HUDEP-2 (cell line): Measurements from ENCODE around the gene AQP5.

Experiments used
- DNase-seq, 76 experiments: peaks; one replicate each; lab custom pipeline; 2025; ENCODE audit not compliant: unreplicated experiment in 76 of 76; lab: John Stamatoyannopoulos, UW

The AQP5 gene

GRCh38 chr12:49948866-49949845 is 12.5 kb upstream of the AQP5 start:
- peak in 1 of 76 experiments; percentile 23 for DNase-seq

- DNase-seq, result no peak
Measured at GRCh38 chr12:49949866-49950265, 11.8 kb upstream of the AQP5 start.

GRCh38 chr12:49950273-49951251 is 11.1 kb upstream of the AQP5 start, which contains the start of gene AQP2:
AQP2 (plus strand) TSS chr12:49950737; CDS start chr12:49950831, 94 bp downstream.
- DNase-seq, result no peak

GRCh38 chr12:49951411-49952240 is 10.0 kb upstream of the AQP5 start:
- no peak for DNase-seq

GRCh38 chr12:49952391-49953055 is 9.1 kb upstream of the AQP5 start:
- no peak for DNase-seq

- DNase-seq, result no peak
Measured at GRCh38 chr12:49953151-49953550, 8.5 kb upstream of the AQP5 start.

- no peak for DNase-seq
Measured at GRCh38 chr12:49953961-49954846, 7.5 kb upstream of the AQP5 start.

- DNase-seq, result no peak
Measured at GRCh38 chr12:49954863-49955830, 6.5 kb upstream of the AQP5 start.

- no peak for DNase-seq
Measured at GRCh38 chr12:49955899-49956662, 5.6 kb upstream of the AQP5 start.

- no peak for DNase-seq
Measured at GRCh38 chr12:49956663-49957569, 4.8 kb upstream of the AQP5 start.

- no peak for DNase-seq
Measured at GRCh38 chr12:49957570-49957967, 4.1 kb upstream of the AQP5 start.

- DNase-seq, result no peak
Measured at GRCh38 chr12:49959685-49960473, 1.8 kb upstream of the AQP5 start.

GRCh38 chr12:49960474-49961110 is 1.1 kb upstream of the AQP5 start:
- DNase-seq, result no peak

- no peak for DNase-seq
Measured at GRCh38 chr12:49961993-49962764, 507 bp downstream of the AQP5 start.
